Hepatocyte (in vitro differentiated cells): ENCODE results near the gene GAB3.

Source experiments
- EZH2 ChIP-seq: fragments of 200-600 bp; sonication (generic); IDR thresholded peaks from 2 replicates; pipeline ENCODE4 v1.6.1; 2016; ENCODE audit warnings: antibody characterized with exemption, mild to moderate bottlenecking, borderline replicate concordance
- EZH2phosphoT487 ChIP-seq: fragments of 200-600 bp; sonication (generic); IDR thresholded peaks from one replicate; pipeline ENCODE4 v1.6.1; 2018; ENCODE audit warnings: antibody characterized with exemption, mild to moderate bottlenecking, low read depth, moderate library complexity; ENCODE audit not compliant: unreplicated experiment, severe bottlenecking
- TF ChIP-seq, protein P1 (sequence below): fragments of 200-600 bp; sonication (generic); IDR thresholded peaks from 2 replicates; pipeline ENCODE4 v1.5.1; 2016; ENCODE audit warnings: antibody characterized with exemption, mild to moderate bottlenecking; ENCODE audit not compliant: poor library complexity

- TF ChIP-seq, protein P1, sequence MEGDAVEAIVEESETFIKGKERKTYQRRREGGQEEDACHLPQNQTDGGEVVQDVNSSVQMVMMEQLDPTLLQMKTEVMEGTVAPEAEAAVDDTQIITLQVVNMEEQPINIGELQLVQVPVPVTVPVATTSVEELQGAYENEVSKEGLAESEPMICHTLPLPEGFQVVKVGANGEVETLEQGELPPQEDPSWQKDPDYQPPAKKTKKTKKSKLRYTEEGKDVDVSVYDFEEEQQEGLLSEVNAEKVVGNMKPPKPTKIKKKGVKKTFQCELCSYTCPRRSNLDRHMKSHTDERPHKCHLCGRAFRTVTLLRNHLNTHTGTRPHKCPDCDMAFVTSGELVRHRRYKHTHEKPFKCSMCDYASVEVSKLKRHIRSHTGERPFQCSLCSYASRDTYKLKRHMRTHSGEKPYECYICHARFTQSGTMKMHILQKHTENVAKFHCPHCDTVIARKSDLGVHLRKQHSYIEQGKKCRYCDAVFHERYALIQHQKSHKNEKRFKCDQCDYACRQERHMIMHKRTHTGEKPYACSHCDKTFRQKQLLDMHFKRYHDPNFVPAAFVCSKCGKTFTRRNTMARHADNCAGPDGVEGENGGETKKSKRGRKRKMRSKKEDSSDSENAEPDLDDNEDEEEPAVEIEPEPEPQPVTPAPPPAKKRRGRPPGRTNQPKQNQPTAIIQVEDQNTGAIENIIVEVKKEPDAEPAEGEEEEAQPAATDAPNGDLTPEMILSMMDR: no peak
- TF ChIP-seq EZH2phosphoT487 (no peak), EZH2 (no peak)
These were observed 16.7 kb downstream of the GAB3 start for GRCh38 chrX:154734061-154734781.
